Gastrocnemius medialis (tissue), 4 donors: ENCODE results near the gene GBA2. TPM values are rescaled to one million over a fixed set of nuclear protein-coding genes. Genes with fewer than 3 reads are reported as not detected.

Source experiments
- ATAC-seq, 2 donors: fragments of 150-250 bp; one replicate each; pipeline ENCODE4 v1.9.1; 2016
- DNase-seq, 2 donors: peaks; one replicate each; pipeline ENCODE4 v3.0.0-alpha.2; 2019
- H3K27ac ChIP-seq, 4 donors: fragments of 200-600 bp; sonication (generic); 1 replicate in 1 of 4; 2 replicates in 3 of 4; pipeline ENCODE4 v1.5.1; 2016 to 2018; ENCODE audit warnings: mild to moderate bottlenecking in 2 of 4, moderate library complexity in 1 of 4
- H3K27me3 ChIP-seq, 3 donors: fragments of 200-600 bp; sonication (generic) in 2 of 3; 1 replicate in 1 of 3; 2 replicates in 2 of 3; pipeline versions ENCODE4 v1.5.1 to v1.6.0; 2016 to 2019; ENCODE audit warnings: mild to moderate bottlenecking in 1 of 3, moderate library complexity in 1 of 3
- H3K36me3 ChIP-seq, 2 donors: fragments of 200-600 bp; sonication (generic) in 1 of 2; one replicate each; pipeline ENCODE4 v1.5.1; 2017 to 2018
- H3K4me1 ChIP-seq, 2 donors: fragments of 200-600 bp; sonication (generic) in 1 of 2; one replicate each; pipeline ENCODE4 v1.5.1; 2016 to 2017; ENCODE audit warnings: mild to moderate bottlenecking in 2 of 2
- H3K4me3 ChIP-seq, 4 donors: fragments of 200-600 bp; sonication (generic) in 3 of 4; 1 replicate in 1 of 4; 2 replicates in 3 of 4; pipeline ENCODE4 v1.5.1; 2016 to 2019; ENCODE audit warnings: mild to moderate bottlenecking in 2 of 4
- H3K9me3 ChIP-seq, 3 donors: fragments of 200-600 bp; sonication (generic) in 2 of 3; 1 replicate in 1 of 3; 2 replicates in 2 of 3; pipeline ENCODE4 v1.5.1; 2016 to 2019
- CTCF ChIP-seq, 5 experiments: fragments of 450-650 bp in 3 of 5; fragments of 200-600 bp in 2 of 5; sonication (generic) in 2 of 5; IDR thresholded peaks in 4 of 5; conservative IDR thresholded peaks in 1 of 5; 1 replicate in 4 of 5; 2 replicates in 1 of 5; pipeline ENCODE4 v1.5.1; 2016 to 2019; ENCODE audit warnings: antibody characterized with exemption in 5 of 5, mild to moderate bottlenecking in 3 of 5, moderate library complexity in 3 of 5
- POLR2A ChIP-seq, 2 donors: fragments of 450-650 bp; IDR thresholded peaks; one replicate each; pipeline ENCODE4 v1.6.1; 2017; ENCODE audit warnings: antibody characterized with exemption in 2 of 2, mild to moderate bottlenecking in 2 of 2, moderate library complexity in 2 of 2
- in situ Hi-C, 4 donors: fragments of 200-750 bp; cut with MboI; loops; one replicate each; pipeline versions ENCODE4 v1.15.0 to v1.8.0; 2017; ENCODE audit warnings: low sequenced_read_pairs in 4 of 4
- intact Hi-C: fragments of 100-400 bp; cut with DNase I; formaldehyde crosslinking; loops from one replicate; pipeline ENCODE4 v1.15.1; 2023; ENCODE audit warnings: low total_unique reads
- total RNA-seq, 4 donors: library from RNA; depleted of rRNA; stranded (reverse); fragments of >200 nt; gene quantifications; one replicate each; pipeline versions ENCODE4 v1.1.0 to v1.2.3, GENCODE V29; 2016

Gene GBA2
- total RNA-seq, 4 donors from 2014 or later: 47.3 to 63.2 (median 51.4) TPM

DNA sequence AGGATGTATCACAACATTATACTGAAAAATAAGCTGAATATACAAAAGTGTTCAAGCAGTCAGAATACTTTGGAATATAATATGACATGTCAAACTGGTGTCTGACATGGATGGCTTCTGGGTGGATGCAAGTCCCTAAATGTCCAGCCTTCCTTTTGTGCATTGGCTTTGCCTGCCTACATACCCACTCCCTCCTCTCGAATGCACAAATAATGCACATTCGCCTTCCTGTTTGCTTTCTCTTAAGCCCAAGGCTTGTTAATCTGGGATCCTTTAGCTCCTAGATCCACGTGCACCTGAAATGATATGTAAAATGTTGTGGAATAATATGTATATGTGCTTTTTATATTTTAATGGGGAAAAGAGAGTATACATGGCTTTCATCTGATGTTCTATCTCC is 29.5 kb upstream of the GBA2 start:
- Histone ChIP-seq H3K27me3 (no peaks in the 10 kb centered on the region), H3K4me3 (no peak overlapping the region), H3K9me3 (no peaks in the 10 kb centered on the region), H3K4me1 (peaks cover 7 to 15% of the 10 kb centered on the region in 2 donors), H3K27ac (no peak overlapping the region), H3K36me3 (no peaks in the 10 kb centered on the region)
- DNase-seq: no peak
- TF ChIP-seq POLR2A (IDR thresholded peaks at IDR 0.05): no peak
- TF ChIP-seq CTCF (IDR thresholded peaks at IDR 0.05 in 4 of 5, conservative IDR thresholded peaks at IDR 0.05 in 1 of 5): no peak
- ATAC-seq: no peak
- in situ Hi-C loops (no loop called here), intact Hi-C loops (no loop called here)

GRCh38 chr9:35776018-35776417 is 27.0 kb upstream of the GBA2 start:
- no peaks in the 10 kb centered on the region for H3K27me3 ChIP-seq
- intact Hi-C loops (no loop called here), in situ Hi-C loops (no loop called here)
- H3K9me3 ChIP-seq: no peaks in the 10 kb centered on the region
- no peaks in the 10 kb centered on the region for H3K36me3 ChIP-seq
- peak overlapping the region in 1 of 4 donors; percentile 36 for H3K27ac ChIP-seq
- DNase-seq: no peak
- H3K4me3 ChIP-seq: no peak overlapping the region
- peaks cover 22 to 26% of the 10 kb centered on the region in 2 donors for H3K4me1 ChIP-seq
- no peak for TF ChIP-seq CTCF (IDR thresholded peaks at IDR 0.05 in 4 of 5, conservative IDR thresholded peaks at IDR 0.05 in 1 of 5)
- TF ChIP-seq POLR2A (IDR thresholded peaks at IDR 0.05): no peak
- peak in 1 of 2 donors; percentile 31 for ATAC-seq

DNA sequence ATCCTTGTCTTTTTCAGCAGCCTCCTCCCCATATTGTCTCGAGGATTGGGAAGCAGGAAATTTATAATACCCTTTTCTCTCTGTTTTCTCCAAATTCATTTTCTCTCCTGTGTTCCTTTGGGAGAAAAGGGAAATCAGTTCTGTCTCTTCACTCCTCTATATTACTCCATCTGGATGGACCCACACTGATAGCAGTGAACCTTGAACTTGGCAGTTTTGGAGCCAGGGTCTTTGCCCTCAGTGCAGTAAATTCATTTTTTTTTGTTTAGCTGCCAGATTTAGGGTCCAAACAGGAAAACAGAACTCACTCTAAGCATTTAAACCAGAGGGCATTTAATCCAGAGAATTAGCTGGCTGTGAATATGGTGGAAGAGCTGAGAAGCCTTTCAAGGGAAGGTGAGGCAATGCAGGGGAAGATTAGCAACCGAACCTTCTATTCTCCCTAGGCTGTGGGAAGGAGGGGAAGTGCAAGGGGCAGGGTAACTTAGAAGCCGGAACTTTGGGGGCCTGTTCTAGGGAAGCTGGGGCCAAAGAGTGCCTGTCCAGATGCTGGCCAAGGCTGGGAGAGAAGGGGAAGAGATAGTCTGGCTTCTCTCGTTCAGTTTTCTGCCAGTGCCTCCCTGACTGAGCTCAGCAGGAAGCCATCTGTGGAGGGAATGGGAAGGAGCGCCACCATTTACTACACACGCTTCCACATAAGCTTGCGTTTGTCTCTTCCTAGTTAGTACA is 26.0 kb upstream of the GBA2 start:
- DNase-seq: peak in 1 of 2 donors; percentile 29
- peak in 1 of 2 donors; percentile 34 for ATAC-seq
- H3K27ac ChIP-seq: no peak overlapping the region
- intact Hi-C loops (no loop called here), in situ Hi-C loops (no loop called here)
- TF ChIP-seq CTCF (IDR thresholded peaks at IDR 0.05 in 4 of 5, conservative IDR thresholded peaks at IDR 0.05 in 1 of 5) (no peak), POLR2A (IDR thresholded peaks at IDR 0.05) (no peak)
- no peaks in the 10 kb centered on the region for H3K27me3 ChIP-seq
- no peaks in the 10 kb centered on the region for H3K36me3 ChIP-seq
- H3K4me1 ChIP-seq: peaks cover 29 to 35% of the 10 kb centered on the region in 2 donors
- no peak overlapping the region for H3K4me3 ChIP-seq
- no peaks in the 10 kb centered on the region for H3K9me3 ChIP-seq

DNA sequence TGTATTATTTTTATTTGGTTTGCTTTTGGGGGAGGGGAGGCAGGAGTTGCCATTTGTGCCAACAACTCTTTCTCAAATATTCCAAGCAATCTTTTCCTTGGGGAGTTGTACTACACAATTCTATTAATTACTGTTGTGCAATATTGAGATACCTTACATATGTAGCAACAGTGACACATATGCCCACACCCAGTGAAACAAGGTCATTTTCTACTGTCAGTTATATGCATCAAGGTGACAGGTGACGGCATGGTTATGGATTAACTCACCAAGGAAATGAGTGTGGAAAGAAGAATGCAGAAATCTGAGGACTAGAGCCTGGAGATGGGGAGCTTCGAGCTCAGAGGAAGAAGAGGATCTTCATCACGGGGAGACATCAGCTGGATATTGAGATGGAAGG is 22.9 kb upstream of the GBA2 start:
- Histone ChIP-seq H3K27me3 (no peaks in the 10 kb centered on the region), H3K9me3 (no peaks in the 10 kb centered on the region), H3K36me3 (no peaks in the 10 kb centered on the region), H3K27ac (peak overlapping the region in 2 of 4 donors; percentile 19 to 69), H3K4me1 (peaks cover 29 to 39% of the 10 kb centered on the region in 2 donors), H3K4me3 (no peak overlapping the region)
- intact Hi-C loops (no loop called here), in situ Hi-C loops (no loop called here)
- TF ChIP-seq POLR2A (IDR thresholded peaks at IDR 0.05) (no peak), CTCF (IDR thresholded peaks at IDR 0.05 in 4 of 5, conservative IDR thresholded peaks at IDR 0.05 in 1 of 5) (no peak)
- ATAC-seq (no peak), DNase-seq (no peak)
